ENCODE data around the gene WDR76.

The WDR76 gene

DNA sequence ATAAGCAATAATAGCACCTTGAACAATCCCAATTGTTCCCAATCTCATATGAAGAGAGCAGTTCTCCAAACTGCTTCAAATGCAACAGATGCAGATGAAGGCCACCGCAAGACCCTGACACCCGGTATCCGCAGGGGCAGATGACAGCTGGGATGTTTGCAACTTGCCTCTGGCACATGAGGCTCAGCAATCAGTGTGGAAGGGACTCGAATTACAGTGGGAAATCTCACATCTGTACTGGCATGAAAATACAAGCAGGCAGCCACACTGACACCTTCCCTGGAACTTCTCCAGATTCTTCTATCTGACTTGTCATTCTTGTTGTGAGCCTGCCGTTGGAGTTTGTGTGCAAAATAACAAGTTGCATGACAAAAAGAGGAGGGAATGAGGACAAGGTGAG lies 68.8 kb downstream of the WDR76 start:
- no peak for TF ChIP-seq RAD21 (IDR thresholded peaks at IDR 0.05; ENCODE audit: low read depth)
- no peak for TF ChIP-seq TEAD4 (IDR thresholded peaks at IDR 0.05)
- TF ChIP-seq, protein P1, sequence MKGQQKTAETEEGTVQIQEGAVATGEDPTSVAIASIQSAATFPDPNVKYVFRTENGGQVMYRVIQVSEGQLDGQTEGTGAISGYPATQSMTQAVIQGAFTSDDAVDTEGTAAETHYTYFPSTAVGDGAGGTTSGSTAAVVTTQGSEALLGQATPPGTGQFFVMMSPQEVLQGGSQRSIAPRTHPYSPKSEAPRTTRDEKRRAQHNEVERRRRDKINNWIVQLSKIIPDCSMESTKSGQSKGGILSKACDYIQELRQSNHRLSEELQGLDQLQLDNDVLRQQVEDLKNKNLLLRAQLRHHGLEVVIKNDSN (IDR thresholded peaks at IDR 0.05), result no peak
- no peak for TF ChIP-seq FOXM1 (IDR thresholded peaks at IDR 0.05; ENCODE audit: borderline replicate concordance, low read depth)
- no peak for TF ChIP-seq YY1 (IDR thresholded peaks at IDR 0.05; ENCODE audit: low read depth)
- TF ChIP-seq EP300 (IDR thresholded peaks at IDR 0.05; ENCODE audit: borderline replicate concordance), result no peak
- TF ChIP-seq TAF1 (IDR thresholded peaks at IDR 0.05; ENCODE audit: low read depth), result no peak
- TF ChIP-seq, protein P2, sequence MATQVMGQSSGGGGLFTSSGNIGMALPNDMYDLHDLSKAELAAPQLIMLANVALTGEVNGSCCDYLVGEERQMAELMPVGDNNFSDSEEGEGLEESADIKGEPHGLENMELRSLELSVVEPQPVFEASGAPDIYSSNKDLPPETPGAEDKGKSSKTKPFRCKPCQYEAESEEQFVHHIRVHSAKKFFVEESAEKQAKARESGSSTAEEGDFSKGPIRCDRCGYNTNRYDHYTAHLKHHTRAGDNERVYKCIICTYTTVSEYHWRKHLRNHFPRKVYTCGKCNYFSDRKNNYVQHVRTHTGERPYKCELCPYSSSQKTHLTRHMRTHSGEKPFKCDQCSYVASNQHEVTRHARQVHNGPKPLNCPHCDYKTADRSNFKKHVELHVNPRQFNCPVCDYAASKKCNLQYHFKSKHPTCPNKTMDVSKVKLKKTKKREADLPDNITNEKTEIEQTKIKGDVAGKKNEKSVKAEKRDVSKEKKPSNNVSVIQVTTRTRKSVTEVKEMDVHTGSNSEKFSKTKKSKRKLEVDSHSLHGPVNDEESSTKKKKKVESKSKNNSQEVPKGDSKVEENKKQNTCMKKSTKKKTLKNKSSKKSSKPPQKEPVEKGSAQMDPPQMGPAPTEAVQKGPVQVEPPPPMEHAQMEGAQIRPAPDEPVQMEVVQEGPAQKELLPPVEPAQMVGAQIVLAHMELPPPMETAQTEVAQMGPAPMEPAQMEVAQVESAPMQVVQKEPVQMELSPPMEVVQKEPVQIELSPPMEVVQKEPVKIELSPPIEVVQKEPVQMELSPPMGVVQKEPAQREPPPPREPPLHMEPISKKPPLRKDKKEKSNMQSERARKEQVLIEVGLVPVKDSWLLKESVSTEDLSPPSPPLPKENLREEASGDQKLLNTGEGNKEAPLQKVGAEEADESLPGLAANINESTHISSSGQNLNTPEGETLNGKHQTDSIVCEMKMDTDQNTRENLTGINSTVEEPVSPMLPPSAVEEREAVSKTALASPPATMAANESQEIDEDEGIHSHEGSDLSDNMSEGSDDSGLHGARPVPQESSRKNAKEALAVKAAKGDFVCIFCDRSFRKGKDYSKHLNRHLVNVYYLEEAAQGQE (IDR thresholded peaks at IDR 0.05; ENCODE audit: low read depth), result no peak
- TF ChIP-seq ZBTB7A (IDR thresholded peaks at IDR 0.05; ENCODE audit: low read depth), result no peak
- TF ChIP-seq NFIC (IDR thresholded peaks at IDR 0.05), result no peak
- TF ChIP-seq CREB1 (IDR thresholded peaks at IDR 0.05; ENCODE audit: low read depth), result no peak
- no peak for TF ChIP-seq TCF12 (IDR thresholded peaks at IDR 0.05; ENCODE audit: low read depth)
- no peak for TF ChIP-seq EGR1 (IDR thresholded peaks at IDR 0.05)
- TF ChIP-seq, protein P3, sequence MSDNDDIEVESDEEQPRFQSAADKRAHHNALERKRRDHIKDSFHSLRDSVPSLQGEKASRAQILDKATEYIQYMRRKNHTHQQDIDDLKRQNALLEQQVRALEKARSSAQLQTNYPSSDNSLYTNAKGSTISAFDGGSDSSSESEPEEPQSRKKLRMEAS (IDR thresholded peaks at IDR 0.05), result no peak
- no peak for TF ChIP-seq CEBPB (IDR thresholded peaks at IDR 0.05)

DNA sequence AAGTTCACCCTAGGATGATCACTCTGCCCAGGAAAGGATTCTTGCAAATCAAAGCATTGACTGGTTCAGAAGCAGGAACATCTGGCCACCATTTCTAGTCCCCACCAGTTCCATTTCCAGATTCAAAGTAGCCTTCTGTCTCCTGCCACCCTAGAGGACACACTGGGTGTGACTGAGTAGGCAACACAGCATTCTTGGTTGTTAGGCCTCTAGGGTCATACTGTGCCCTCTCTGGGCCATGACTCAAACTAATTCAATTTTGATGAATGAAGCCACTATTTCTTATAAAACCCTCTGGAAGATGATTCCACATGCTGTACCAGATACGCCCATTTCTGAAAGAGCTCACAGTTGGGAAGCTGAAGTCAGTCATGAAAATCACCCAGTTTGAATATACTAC lies 69.7 kb downstream of the WDR76 start:
- TF ChIP-seq NFIC (IDR thresholded peaks at IDR 0.05) (no peak), EP300 (IDR thresholded peaks at IDR 0.05; ENCODE audit: borderline replicate concordance) (no peak), ZBTB7A (IDR thresholded peaks at IDR 0.05; ENCODE audit: low read depth) (no peak), TCF12 (IDR thresholded peaks at IDR 0.05; ENCODE audit: low read depth) (no peak), TEAD4 (IDR thresholded peaks at IDR 0.05) (no peak), FOXM1 (IDR thresholded peaks at IDR 0.05; ENCODE audit: borderline replicate concordance, low read depth) (no peak)
- TF ChIP-seq, protein P1 (IDR thresholded peaks at IDR 0.05), result no peak
- TF ChIP-seq, protein P2 (IDR thresholded peaks at IDR 0.05; ENCODE audit: low read depth), result no peak

DNA sequence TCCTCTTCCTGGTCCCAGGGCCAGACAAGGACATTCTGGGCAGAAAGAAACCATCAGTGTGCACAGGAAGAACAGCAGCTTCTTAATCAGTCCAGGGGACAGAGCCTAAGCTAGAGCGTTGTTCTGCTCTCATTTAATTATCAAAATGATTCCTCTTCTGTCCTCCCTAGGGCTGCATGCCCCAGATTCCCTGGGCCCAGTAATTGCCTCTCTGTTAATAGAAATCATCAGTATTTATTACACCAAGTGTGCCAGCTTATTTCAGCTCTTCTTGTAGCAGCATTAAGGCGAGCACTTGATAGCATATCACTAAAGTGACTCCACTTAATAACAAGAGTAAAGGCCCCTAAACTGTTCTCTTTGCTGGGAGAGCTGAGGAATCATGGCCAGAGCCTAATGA lies 72.1 kb downstream of the WDR76 start:
- TF ChIP-seq, protein P3 (IDR thresholded peaks at IDR 0.05), result no peak
- TF ChIP-seq YY1 (IDR thresholded peaks at IDR 0.05; ENCODE audit: low read depth) (no peak), CEBPB (IDR thresholded peaks at IDR 0.05) (no peak), TCF12 (IDR thresholded peaks at IDR 0.05; ENCODE audit: low read depth) (no peak), EP300 (IDR thresholded peaks at IDR 0.05; ENCODE audit: borderline replicate concordance) (no peak), TEAD4 (IDR thresholded peaks at IDR 0.05) (no peak)
- TF ChIP-seq, protein P1 (IDR thresholded peaks at IDR 0.05), result no peak

DNA sequence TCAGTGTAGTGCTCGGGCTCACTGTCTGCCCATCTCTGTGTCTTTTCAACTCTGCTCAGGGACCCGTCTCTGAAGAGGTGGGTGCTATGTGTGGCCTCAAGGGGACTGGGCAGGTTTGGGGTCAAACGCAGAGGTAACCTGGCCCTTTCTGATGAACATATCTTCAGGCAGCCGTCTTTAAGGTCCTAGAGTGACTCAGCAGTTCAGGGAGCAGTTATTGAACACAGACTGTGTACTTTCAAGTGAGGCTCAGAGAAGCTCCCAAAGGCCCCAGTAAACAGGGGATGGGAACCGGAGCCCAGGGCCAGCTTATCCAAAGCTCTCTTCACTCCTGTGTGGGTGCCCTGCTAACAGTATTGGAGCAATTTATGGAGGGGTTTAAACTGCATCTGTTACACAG lies 73.1 kb downstream of the WDR76 start:
- TF ChIP-seq ZBTB7A (IDR thresholded peaks at IDR 0.05; ENCODE audit: low read depth) (no peak), CREB1 (IDR thresholded peaks at IDR 0.05; ENCODE audit: low read depth) (no peak), RAD21 (IDR thresholded peaks at IDR 0.05; ENCODE audit: low read depth) (no peak), TEAD4 (IDR thresholded peaks at IDR 0.05) (no peak), TAF1 (IDR thresholded peaks at IDR 0.05; ENCODE audit: low read depth) (no peak), FOXM1 (IDR thresholded peaks at IDR 0.05; ENCODE audit: borderline replicate concordance, low read depth) (no peak), EGR1 (IDR thresholded peaks at IDR 0.05) (no peak), EP300 (IDR thresholded peaks at IDR 0.05; ENCODE audit: borderline replicate concordance) (no peak), CEBPB (IDR thresholded peaks at IDR 0.05) (no peak), TCF12 (IDR thresholded peaks at IDR 0.05; ENCODE audit: low read depth) (no peak), NFIC (IDR thresholded peaks at IDR 0.05) (no peak), YY1 (IDR thresholded peaks at IDR 0.05; ENCODE audit: low read depth) (no peak)
- TF ChIP-seq, protein P1 (IDR thresholded peaks at IDR 0.05), result no peak
- TF ChIP-seq, protein P2 (IDR thresholded peaks at IDR 0.05; ENCODE audit: low read depth), result no peak
- TF ChIP-seq, protein P3 (IDR thresholded peaks at IDR 0.05), result no peak
